ENCODE measurements around the gene NXPH2.

NXPH2 gene

DNA sequence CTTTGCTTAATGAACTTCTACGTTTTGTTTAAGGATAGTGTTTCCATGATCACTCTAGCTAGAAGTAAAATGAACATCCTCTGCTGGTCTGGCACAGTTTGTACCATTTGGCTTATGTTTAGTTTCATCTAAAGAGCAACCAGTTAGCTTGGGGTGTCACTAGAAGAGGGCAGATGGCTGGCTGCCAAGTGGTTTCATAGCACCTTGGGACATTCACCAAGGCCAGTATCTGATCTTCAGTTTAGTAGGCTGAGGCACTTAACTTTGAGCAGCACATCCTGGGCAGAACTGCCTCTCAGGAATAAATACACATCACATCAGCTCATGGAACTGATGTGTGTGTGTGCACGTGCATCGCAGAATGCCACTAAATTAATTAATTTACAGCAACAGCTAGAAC, 68.4 kb downstream of the NXPH2 start:
- Histone ChIP-seq H3K36me3 (ENCODE audit: control insufficient read depth, insufficient read depth, low read length) (no peaks in the 10 kb centered on the region), H3K4me1 (ENCODE audit: control insufficient read depth, insufficient read depth, low read length, poor library complexity, severe bottlenecking) (peaks cover 26% of the 10 kb centered on the region), H3K9me3 (ENCODE audit: control insufficient read depth, low read length) (no peaks in the 10 kb centered on the region), H3K4me3 (ENCODE audit: extremely low read depth, insufficient read depth, low read length, poor library complexity, severe bottlenecking) (no peak overlapping the region), H3K27ac (ENCODE audit: low read depth, low read length, severe bottlenecking) (no peak overlapping the region)
- 100% methylated on average over 1 of the region's 3 CpGs; no CpG with 5 or more reads in 1 of the 2 experiments for WGBS, 2 experiments (ENCODE audit: insufficient coverage in 2 of 2)

DNA sequence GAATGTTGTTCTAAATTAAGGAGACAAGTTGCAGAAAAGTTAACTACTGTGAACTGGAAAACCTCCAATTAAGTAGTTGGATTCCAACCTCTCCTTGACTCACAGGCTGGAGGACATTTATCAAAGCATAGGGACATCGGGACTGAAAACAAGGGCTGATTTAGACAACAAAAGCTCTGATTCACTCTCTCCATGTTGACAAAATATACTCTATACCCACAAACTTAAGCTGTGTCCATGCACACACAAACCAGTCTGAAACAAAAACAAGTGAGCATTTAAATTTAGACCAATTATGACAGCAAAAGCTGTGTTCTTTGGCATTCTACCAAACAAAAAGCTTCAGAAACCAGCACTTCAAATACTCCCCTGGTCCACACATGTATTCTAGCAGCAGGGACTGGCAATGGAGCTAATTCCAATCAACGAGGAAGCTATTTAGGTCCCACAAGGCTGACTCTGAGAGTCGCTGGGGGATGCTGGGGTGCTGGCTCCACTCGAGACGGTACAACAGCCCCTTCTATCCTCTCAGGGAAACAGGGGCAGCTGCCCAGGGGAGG, 71.4 kb downstream of the NXPH2 start:
- H3K4me3 ChIP-seq (ENCODE audit: extremely low read depth, insufficient read depth, low read length, poor library complexity, severe bottlenecking): no peak overlapping the region
- H3K27ac ChIP-seq (ENCODE audit: low read depth, low read length, severe bottlenecking): peak overlapping the region; percentile 42

DNA sequence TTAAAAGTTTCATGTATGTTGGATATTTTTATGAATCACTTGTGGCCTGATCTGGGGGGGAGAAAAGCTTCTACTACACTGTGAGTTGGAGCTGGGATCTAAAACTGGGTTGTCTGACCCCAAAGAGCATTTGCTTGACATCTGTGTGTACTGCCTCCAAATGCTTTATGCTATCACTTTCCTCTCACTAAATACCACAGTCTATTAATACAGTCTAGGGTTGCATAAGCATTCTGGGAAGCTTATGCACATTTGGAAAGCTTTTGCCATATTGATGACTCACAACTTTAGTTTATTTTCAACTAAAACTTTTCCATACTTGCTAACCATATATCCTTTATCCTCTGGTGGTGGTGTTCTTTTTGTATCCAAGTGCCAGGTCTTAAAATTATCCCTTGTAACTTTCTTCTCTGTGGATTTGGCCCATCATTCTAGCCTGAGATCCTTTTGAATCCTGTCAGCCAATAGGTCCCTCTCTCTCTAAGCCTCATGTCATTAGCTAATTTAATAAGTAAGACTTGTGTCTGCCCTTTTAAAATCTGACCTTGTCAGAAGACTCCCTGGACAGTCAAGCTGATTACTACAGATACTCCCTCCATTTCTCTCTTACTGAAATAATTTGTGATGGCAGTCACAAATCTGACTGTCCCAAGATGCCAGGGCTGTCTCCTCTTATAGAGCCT, 72.7 kb downstream of the NXPH2 start:
- no peak overlapping the region for H3K27ac ChIP-seq (ENCODE audit: low read depth, low read length, severe bottlenecking)
- H3K4me3 ChIP-seq (ENCODE audit: extremely low read depth, insufficient read depth, low read length, poor library complexity, severe bottlenecking): no peak overlapping the region
- no peaks in the 10 kb centered on the region for H3K36me3 ChIP-seq (ENCODE audit: control insufficient read depth, insufficient read depth, low read length)
- no peaks in the 10 kb centered on the region for H3K9me3 ChIP-seq (ENCODE audit: control insufficient read depth, low read length)
- peaks cover 14% of the 10 kb centered on the region for H3K4me1 ChIP-seq (ENCODE audit: control insufficient read depth, insufficient read depth, low read length, poor library complexity, severe bottlenecking)

More for the DNA sequence above, 71.4 kb downstream of the NXPH2 start:
- H3K9me3 ChIP-seq (ENCODE audit: control insufficient read depth, low read length): no peaks in the 10 kb centered on the region
- no peaks in the 10 kb centered on the region for H3K36me3 ChIP-seq (ENCODE audit: control insufficient read depth, insufficient read depth, low read length)
- WGBS, 2 experiments (ENCODE audit: insufficient coverage in 2 of 2): 69 to 100% methylated on average over 1 to 2 of the region's 5 CpGs
- peaks cover 26% of the 10 kb centered on the region for H3K4me1 ChIP-seq (ENCODE audit: control insufficient read depth, insufficient read depth, low read length, poor library complexity, severe bottlenecking)

DNA sequence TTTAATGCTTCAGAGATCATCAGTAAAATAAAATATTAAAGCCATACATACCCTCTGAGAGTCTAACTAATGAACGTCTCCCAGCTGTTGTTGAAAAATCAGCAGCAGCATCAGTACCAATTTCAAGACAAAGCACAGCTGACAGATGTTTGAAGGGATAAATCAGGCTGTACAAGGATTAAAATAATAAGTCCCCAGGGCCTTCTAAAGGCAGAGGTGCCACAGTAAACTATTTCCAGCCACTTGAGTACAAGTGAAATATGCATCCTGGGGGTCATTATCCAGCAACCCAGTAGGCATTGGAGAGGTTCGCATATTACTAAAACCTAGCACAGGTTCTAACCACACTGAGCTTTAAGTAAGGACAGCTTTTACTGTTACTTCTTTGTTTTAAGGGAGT, 76.9 kb downstream of the NXPH2 start:
- no peaks in the 10 kb centered on the region for H3K9me3 ChIP-seq (ENCODE audit: control insufficient read depth, low read length)
- no CpG with 5 or more reads among the region's 2 CpGs for WGBS, 2 experiments (ENCODE audit: insufficient coverage in 2 of 2)
- no peak overlapping the region for H3K27ac ChIP-seq (ENCODE audit: low read depth, low read length, severe bottlenecking)
- H3K36me3 ChIP-seq (ENCODE audit: control insufficient read depth, insufficient read depth, low read length): no peaks in the 10 kb centered on the region
- H3K4me1 ChIP-seq (ENCODE audit: control insufficient read depth, insufficient read depth, low read length, poor library complexity, severe bottlenecking): no peaks in the 10 kb centered on the region
- H3K4me3 ChIP-seq (ENCODE audit: extremely low read depth, insufficient read depth, low read length, poor library complexity, severe bottlenecking): no peak overlapping the region

DNA sequence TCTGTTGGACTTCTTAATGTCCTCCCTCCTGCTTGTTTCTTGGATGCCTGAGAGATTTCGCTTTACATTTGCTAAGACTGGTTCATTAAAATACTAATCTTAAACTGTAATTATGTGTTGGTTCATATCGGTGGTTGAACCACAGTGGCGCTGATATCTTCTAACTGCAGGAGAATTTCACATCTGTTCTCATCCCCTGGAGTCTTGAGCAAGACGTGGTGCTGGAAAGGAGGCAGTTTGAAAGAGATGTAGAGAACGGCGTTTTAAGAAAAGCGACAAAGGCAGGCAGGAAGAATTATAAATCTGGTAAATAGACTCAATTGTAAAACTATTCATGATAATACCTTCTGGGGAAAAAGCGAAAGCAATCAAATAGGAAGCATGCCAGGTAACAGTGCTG, 79.5 kb downstream of the NXPH2 start:
- 100% methylated on average over 1 to 2 of the region's 8 CpGs for WGBS, 2 experiments (ENCODE audit: insufficient coverage in 2 of 2)
- no peak overlapping the region for H3K27ac ChIP-seq (ENCODE audit: low read depth, low read length, severe bottlenecking)
- H3K4me1 ChIP-seq (ENCODE audit: control insufficient read depth, insufficient read depth, low read length, poor library complexity, severe bottlenecking): no peaks in the 10 kb centered on the region
- no peak overlapping the region for H3K4me3 ChIP-seq (ENCODE audit: extremely low read depth, insufficient read depth, low read length, poor library complexity, severe bottlenecking)
- no peaks in the 10 kb centered on the region for H3K36me3 ChIP-seq (ENCODE audit: control insufficient read depth, insufficient read depth, low read length)
- no peaks in the 10 kb centered on the region for H3K9me3 ChIP-seq (ENCODE audit: control insufficient read depth, low read length)

DNA sequence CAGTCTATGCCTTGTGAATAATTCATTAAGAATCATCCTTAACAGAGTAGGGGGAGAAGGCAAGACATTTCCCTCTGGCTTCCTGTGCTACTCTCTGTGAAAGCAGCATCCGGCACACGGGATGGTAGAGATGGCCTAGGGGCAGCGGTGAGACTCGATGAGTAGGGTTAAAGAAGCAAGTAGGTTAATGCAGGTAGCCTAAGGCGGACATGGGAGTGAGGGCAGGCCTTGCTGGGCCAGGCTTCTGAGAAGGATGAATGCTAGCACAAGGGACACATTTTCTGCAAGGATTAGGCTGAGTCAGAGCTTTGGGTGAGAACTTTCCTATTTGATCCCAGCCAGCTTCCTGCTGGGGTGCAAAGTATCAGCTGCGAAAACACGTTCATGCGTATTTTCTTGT, 80.8 kb downstream of the NXPH2 start:
- WGBS, 2 experiments (ENCODE audit: insufficient coverage in 2 of 2): 46 to 51% methylated on average over 6 to 8 of the region's 8 CpGs
- Histone ChIP-seq H3K9me3 (ENCODE audit: control insufficient read depth, low read length) (no peaks in the 10 kb centered on the region), H3K4me3 (ENCODE audit: extremely low read depth, insufficient read depth, low read length, poor library complexity, severe bottlenecking) (no peak overlapping the region), H3K27ac (ENCODE audit: low read depth, low read length, severe bottlenecking) (no peak overlapping the region), H3K36me3 (ENCODE audit: control insufficient read depth, insufficient read depth, low read length) (no peaks in the 10 kb centered on the region), H3K4me1 (ENCODE audit: control insufficient read depth, insufficient read depth, low read length, poor library complexity, severe bottlenecking) (no peaks in the 10 kb centered on the region)

DNA sequence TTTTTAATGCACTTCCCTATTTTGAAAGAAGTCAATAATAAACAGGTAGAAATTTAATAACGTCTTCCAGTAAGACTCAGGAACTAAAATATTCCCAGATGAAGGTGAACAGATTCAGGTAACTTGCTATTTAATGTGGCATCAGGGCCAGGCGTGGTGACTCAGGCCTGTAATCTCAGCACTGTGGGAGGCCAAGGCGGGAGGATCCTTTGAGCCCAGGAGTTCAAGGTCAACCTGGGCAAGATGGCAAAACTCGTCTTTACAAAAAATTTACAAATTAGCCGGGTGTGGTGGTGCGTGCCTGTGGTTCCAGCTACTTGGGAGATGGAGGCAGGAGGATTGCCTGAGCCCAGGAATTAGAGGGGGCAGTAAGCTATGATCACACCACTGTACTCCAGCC, 81.8 kb downstream of the NXPH2 start:
- 78 to 93% methylated on average over 5 to 6 of the region's 6 CpGs for WGBS, 2 experiments (ENCODE audit: insufficient coverage in 2 of 2)
- Histone ChIP-seq H3K27ac (ENCODE audit: low read depth, low read length, severe bottlenecking) (no peak overlapping the region), H3K9me3 (ENCODE audit: control insufficient read depth, low read length) (no peaks in the 10 kb centered on the region), H3K4me3 (ENCODE audit: extremely low read depth, insufficient read depth, low read length, poor library complexity, severe bottlenecking) (no peak overlapping the region), H3K4me1 (ENCODE audit: control insufficient read depth, insufficient read depth, low read length, poor library complexity, severe bottlenecking) (no peaks in the 10 kb centered on the region), H3K36me3 (ENCODE audit: control insufficient read depth, insufficient read depth, low read length) (no peaks in the 10 kb centered on the region)

DNA sequence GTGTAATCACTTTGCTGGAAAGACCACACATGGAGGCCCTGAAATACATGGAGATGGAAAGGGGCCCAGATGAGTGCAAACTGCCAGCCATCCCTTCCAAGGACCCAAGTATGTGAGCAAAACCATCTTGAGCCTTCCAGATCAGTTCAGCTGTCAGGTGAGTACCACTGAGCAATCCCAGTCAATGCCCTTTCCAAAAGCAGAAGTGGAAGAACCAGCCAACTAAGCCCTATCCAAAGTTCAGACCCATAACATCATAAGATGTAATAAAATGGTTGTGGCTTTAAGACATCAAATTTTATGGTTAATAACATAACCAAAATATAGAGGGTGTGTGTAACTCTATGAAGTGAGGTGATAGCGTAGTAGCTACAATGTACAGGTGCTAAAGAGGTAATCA, 88.5 kb downstream of the NXPH2 start:
- Histone ChIP-seq H3K36me3 (ENCODE audit: control insufficient read depth, insufficient read depth, low read length) (no peaks in the 10 kb centered on the region), H3K4me1 (ENCODE audit: control insufficient read depth, insufficient read depth, low read length, poor library complexity, severe bottlenecking) (no peaks in the 10 kb centered on the region), H3K9me3 (ENCODE audit: control insufficient read depth, low read length) (no peaks in the 10 kb centered on the region), H3K4me3 (ENCODE audit: extremely low read depth, insufficient read depth, low read length, poor library complexity, severe bottlenecking) (no peak overlapping the region), H3K27ac (ENCODE audit: low read depth, low read length, severe bottlenecking) (no peak overlapping the region)
- 100% methylated on average over 1 of the region's 1 CpG for WGBS, 2 experiments (ENCODE audit: insufficient coverage in 2 of 2)

DNA sequence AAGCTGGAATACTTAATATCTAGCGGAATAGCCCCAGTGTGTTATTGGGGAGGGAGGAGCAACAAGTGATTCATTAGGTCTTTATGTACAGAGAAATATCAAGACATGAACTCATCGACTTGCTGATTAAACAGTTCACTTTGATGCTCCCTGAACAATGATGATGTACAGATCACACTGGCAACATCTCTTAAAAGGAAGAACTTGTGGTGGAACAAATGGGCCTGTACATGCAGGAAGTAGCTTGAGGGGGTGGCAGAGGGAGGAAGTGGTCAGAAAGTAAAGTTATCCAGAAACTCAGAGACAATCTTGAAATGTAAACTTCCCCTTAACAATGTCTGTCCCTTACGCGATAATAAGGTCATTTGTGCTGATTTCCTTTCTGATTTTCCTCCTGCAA, 90.5 kb downstream of the NXPH2 start:
- WGBS, 2 experiments (ENCODE audit: insufficient coverage in 2 of 2): 82 to 88% methylated on average over 3 to 4 of the region's 4 CpGs
- no peaks in the 10 kb centered on the region for H3K36me3 ChIP-seq (ENCODE audit: control insufficient read depth, insufficient read depth, low read length)
- H3K4me1 ChIP-seq (ENCODE audit: control insufficient read depth, insufficient read depth, low read length, poor library complexity, severe bottlenecking): no peaks in the 10 kb centered on the region
- H3K9me3 ChIP-seq (ENCODE audit: control insufficient read depth, low read length): no peaks in the 10 kb centered on the region
- H3K4me3 ChIP-seq (ENCODE audit: extremely low read depth, insufficient read depth, low read length, poor library complexity, severe bottlenecking): no peak overlapping the region
- H3K27ac ChIP-seq (ENCODE audit: low read depth, low read length, severe bottlenecking): no peak overlapping the region

DNA sequence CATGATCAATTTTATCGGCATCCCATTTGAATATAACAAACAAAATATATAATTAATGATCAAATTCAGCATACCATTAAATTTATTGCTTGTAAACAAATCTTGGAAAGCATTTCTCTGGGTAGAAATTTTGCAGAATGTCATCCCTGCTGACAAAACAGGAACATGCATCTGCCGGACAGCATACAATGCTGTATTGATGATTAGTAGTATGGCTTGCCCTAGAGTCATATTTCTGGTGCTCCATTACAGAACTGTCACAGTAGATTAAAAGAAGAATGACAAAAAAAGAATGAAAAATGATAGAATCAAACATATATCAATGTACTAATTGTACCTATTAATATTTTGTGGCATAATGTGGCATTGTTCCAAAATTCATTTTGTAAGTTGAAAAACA, 98.0 kb downstream of the NXPH2 start:
- Histone ChIP-seq H3K4me3 (ENCODE audit: extremely low read depth, insufficient read depth, low read length, poor library complexity, severe bottlenecking) (no peak overlapping the region), H3K9me3 (ENCODE audit: control insufficient read depth, low read length) (no peaks in the 10 kb centered on the region), H3K27ac (ENCODE audit: low read depth, low read length, severe bottlenecking) (no peak overlapping the region), H3K4me1 (ENCODE audit: control insufficient read depth, insufficient read depth, low read length, poor library complexity, severe bottlenecking) (no peaks in the 10 kb centered on the region), H3K36me3 (ENCODE audit: control insufficient read depth, insufficient read depth, low read length) (no peaks in the 10 kb centered on the region)
- no CpG with 5 or more reads among the region's 2 CpGs for WGBS, 2 experiments (ENCODE audit: insufficient coverage in 2 of 2)

DNA sequence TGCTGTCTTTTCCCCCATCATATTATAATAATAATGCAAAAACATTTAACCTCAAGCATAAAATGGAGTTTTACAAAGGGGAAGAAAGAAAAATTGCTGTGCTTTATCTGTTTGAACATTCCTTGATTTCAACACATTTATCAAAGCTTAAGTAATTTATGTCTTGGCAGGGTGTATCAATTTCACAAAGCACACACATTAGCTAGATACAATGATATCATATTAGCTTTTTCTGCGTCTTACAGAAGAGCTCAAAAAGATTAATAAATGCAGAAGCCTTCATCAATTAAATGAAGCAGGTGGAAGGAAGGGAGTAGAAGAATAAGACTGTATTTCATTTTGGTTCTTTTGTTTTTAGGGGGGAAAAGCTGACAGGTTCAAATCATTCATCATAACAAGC, 103.0 kb downstream of the NXPH2 start:
- Histone ChIP-seq H3K36me3 (ENCODE audit: control insufficient read depth, insufficient read depth, low read length) (no peaks in the 10 kb centered on the region), H3K4me1 (ENCODE audit: control insufficient read depth, insufficient read depth, low read length, poor library complexity, severe bottlenecking) (no peaks in the 10 kb centered on the region), H3K27ac (ENCODE audit: low read depth, low read length, severe bottlenecking) (no peak overlapping the region), H3K9me3 (ENCODE audit: control insufficient read depth, low read length) (no peaks in the 10 kb centered on the region), H3K4me3 (ENCODE audit: extremely low read depth, insufficient read depth, low read length, poor library complexity, severe bottlenecking) (no peak overlapping the region)
- WGBS, 2 experiments (ENCODE audit: insufficient coverage in 2 of 2): no CpG with 5 or more reads among the region's 1 CpG
